Astrocyte of the cerebellum (primary cell): Measurements from ENCODE around the gene PIP5K1B.

ENCODE experiments used
- DNase-seq: peaks from one replicate; pipeline ENCODE4 v3.0.0-alpha.2; 2011; ENCODE audit warnings: low read depth
- H3K4me3 ChIP-seq: 2 replicates; pipeline ENCODE4 v1.5.1; 2011; ENCODE audit warnings: mild to moderate bottlenecking, low read depth, low read length, moderate library complexity
- in situ Hi-C: cut with HindIII; loops from 2 replicates; pipeline ENCODE4 v1.10.0; 2017; ENCODE audit warnings: low sequenced_read_pairs
- TF ChIP-seq, protein P1 (sequence below): IDR thresholded peaks from 2 replicates; pipeline ENCODE4 v1.5.1; 2012; ENCODE audit warnings: low read length, low read depth, moderate library complexity, mild to moderate bottlenecking; ENCODE audit errors: missing control alignments

PIP5K1B gene

DNA sequence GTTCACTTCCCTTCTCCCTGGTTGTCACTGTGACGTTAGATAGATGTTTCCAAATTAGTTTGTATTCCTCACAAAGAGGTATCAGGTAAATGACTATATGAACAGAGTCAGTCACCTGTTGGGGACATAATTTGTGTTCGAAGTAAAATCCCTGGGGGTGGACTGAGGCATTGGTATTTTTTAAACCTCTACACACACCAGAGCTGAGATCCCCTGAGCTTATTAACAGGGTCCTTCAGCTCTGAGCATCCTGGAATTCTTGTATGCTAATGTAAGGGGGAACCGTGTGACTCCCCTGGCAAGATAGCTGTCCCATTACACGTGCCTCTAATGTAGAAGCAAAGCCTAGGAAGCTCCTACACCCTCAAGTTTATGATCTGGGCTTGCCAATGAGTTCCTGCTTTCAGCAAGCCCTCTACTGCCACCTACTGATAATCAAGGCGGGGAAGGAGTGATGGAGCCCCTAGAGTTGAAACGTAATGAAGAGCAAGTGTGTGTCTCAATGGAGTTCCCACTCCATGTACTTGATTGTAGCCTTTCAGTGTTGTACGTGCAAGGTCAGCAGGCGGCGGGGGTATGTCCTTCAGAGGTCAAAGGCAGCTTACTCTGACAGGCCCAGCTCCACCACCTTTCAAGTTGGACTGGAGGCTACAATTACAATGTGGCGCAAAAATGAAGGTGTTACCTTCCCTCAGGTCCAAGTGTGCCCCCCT is 294.5 kb downstream of the PIP5K1B start:
- TF ChIP-seq, protein P1, sequence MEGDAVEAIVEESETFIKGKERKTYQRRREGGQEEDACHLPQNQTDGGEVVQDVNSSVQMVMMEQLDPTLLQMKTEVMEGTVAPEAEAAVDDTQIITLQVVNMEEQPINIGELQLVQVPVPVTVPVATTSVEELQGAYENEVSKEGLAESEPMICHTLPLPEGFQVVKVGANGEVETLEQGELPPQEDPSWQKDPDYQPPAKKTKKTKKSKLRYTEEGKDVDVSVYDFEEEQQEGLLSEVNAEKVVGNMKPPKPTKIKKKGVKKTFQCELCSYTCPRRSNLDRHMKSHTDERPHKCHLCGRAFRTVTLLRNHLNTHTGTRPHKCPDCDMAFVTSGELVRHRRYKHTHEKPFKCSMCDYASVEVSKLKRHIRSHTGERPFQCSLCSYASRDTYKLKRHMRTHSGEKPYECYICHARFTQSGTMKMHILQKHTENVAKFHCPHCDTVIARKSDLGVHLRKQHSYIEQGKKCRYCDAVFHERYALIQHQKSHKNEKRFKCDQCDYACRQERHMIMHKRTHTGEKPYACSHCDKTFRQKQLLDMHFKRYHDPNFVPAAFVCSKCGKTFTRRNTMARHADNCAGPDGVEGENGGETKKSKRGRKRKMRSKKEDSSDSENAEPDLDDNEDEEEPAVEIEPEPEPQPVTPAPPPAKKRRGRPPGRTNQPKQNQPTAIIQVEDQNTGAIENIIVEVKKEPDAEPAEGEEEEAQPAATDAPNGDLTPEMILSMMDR: peak; percentile 94
- in situ Hi-C loops: loop anchor here (25.0 kb wide), 1 partner anchor 412 kb away; no protein-coding TSS in a partner anchor
- no peak overlapping the region for H3K4me3 ChIP-seq
- peak; percentile 45 for DNase-seq

DNA sequence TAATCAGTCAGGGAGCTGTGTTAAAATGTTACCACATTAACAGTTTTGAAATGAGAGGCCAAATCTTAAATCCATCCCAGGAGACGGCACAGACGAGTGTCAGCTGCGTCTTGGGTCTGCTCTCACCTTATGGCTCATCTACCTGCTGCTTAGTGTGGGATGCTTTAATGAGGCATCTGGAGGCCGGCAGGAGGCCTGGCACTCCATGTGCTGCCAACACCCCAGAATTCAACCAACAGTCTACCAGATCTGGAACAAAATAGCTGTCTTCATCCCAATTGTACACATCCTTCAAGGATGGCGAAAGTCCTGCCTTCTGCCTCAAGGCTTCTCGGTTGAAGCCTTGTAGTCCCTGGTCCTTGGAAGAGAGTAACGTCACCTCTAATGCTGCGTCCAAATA is 296.9 kb downstream of the PIP5K1B start:
- in situ Hi-C loops: no loop called here
- DNase-seq: no peak
- no peak overlapping the region for H3K4me3 ChIP-seq
- TF ChIP-seq, protein P1: no peak

DNA sequence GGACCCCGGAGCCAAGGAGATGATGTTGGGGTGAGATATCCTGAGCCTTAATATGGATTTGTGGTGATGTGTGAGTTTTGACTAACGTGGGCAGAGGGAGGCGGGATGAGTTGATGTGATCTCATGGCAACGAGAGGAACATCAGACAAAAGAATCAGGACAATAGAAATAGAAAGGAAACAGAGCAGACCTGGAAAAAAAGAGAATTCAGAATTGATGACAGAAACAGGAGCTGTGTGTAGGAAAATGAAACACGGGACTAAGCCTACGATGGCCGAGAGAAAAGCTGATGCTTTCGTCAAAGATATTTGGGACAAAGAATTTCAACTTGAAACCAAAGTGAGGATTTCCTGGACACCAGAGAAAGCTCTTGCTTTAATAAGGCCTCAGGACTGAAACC is 298.0 kb downstream of the PIP5K1B start:
- H3K4me3 ChIP-seq: no peak overlapping the region
- in situ Hi-C loops: no loop called here
- TF ChIP-seq, protein P1: no peak
- DNase-seq: no peak

DNA sequence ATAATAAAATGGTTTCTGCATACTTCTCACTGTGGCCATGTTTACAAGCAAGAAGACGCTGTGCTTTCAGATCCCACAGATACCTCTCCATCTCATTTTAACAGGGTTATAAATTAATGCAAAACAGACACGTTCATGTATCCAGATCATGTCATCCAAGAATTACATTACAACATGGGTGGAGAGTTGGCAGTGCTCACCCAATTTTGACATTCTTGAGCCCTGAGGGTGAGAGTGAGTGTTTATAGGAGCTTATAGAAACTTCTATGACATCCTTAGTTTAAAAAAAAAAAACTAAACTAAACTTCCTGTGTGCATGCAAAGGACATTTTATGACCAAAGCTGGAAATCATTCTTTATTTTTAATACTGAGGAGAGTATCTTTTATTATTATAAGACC is 299.8 kb downstream of the PIP5K1B start:
- no peak for DNase-seq
- in situ Hi-C loops: no loop called here
- TF ChIP-seq, protein P1: no peak
- no peak overlapping the region for H3K4me3 ChIP-seq

DNA sequence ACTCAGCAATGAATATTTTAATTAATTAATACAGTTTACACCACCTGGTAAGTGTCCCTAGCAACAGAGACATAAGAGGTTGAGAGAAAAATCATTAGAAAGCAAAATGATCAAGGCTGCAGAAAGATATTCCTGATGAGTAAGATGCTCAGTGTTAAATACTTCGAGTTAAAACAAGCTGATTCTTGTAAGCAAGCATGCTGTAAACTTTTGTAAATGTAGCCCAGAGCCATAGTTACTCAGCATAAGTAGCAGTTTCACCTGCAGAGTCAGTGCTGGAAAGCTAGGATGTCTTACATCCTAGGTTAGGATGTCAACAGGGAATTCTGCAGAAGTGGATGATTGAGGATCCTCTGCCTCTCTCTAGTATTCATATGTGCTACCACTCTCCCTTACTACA is 304.7 kb downstream of the PIP5K1B start:
- in situ Hi-C loops: no loop called here
- TF ChIP-seq, protein P1: no peak
- DNase-seq: no peak
- H3K4me3 ChIP-seq: no peak overlapping the region

DNA sequence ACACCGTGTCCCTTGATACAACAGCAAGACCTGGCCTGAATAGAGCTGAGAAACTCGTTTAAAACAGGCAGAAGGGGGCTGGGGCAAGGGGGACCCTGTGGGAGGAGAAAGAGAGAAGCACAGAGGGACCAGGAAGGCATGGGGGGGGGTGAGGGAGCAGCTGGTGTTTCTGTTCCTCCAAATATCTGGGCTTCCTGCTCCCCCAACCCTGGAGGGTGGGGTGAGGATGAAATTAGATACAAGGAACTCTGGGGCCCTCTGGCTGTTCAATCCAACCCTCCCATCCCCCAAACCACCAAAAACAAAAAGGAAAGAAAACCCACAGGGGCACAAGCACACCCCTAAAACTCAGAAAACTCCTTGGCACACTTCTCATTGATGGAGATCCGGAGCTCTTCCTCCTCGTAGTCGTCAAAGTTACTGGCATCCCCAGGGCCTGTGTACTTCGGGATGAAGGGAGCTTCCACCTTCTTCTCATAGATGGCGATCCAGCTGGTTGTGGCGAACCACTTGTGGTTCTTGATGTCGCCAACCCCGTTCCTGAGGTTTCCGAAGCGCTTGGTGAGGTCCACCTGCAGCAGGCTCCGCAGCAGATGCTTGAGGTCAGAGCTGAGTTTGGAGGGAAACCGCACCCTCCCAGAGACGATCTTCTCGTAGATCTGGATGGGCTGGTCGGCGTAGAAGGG is 307.8 kb downstream of the PIP5K1B start:
- TF ChIP-seq, protein P1: no peak

More for the DNA sequence above, 307.8 kb downstream of the PIP5K1B start:
- in situ Hi-C loops: no loop called here
- H3K4me3 ChIP-seq: no peak overlapping the region
- DNase-seq: no peak
